Activated CD8-positive, alpha-beta memory T cell treated with anti-CD3 and anti-CD28 coated beads for 4 hours (primary cell): Measurements from ENCODE around the gene MNAT1.
"Not testable (repeated sequence)": the region's sequence is repeated elsewhere in the genome, so short reads cannot be mapped to it uniquely, and the experiment has no call there.

ENCODE experiments used
- DNase-seq, 2 donors: peaks; one replicate each; pipeline ENCODE4 v3.0.0-alpha.2; 2020; ENCODE audit warnings: low read depth in 2 of 2

MNAT1 gene

GRCh38 chr14:60734465-60735242 is at the start of gene MNAT1:
TSS of gene MNAT1 (plus strand) at chr14:60734761. CDS start at chr14:60734863, 102 bp downstream.
- DNase-seq, result peak; percentile 54 to 57

- DNase-seq, result no peak
Observed at GRCh38 chr14:60686865-60687264, 47.7 kb upstream of the MNAT1 start.

GRCh38 chr14:60691383-60692113 is 43.0 kb upstream of the MNAT1 start:
- no peak for DNase-seq

- no peak for DNase-seq
Observed at GRCh38 chr14:60695327-60695726, 39.2 kb upstream of the MNAT1 start.

GRCh38 chr14:60700598-60700997 is 34.0 kb upstream of the MNAT1 start:
- DNase-seq, result no peak

- DNase-seq, result no peak
Observed at GRCh38 chr14:60705100-60705499, 29.5 kb upstream of the MNAT1 start.

GRCh38 chr14:60707858-60708257 is 26.7 kb upstream of the MNAT1 start:
- DNase-seq, result no peak

GRCh38 chr14:60710494-60710893 is 24.1 kb upstream of the MNAT1 start:
- no peak for DNase-seq

- no peak for DNase-seq
Observed at GRCh38 chr14:60713513-60713912, 21.0 kb upstream of the MNAT1 start.

- DNase-seq, result no peak
Observed at GRCh38 chr14:60720391-60720790, 14.2 kb upstream of the MNAT1 start.

- no peak for DNase-seq
Observed at GRCh38 chr14:60720962-60721325, 13.6 kb upstream of the MNAT1 start.

GRCh38 chr14:60721326-60722106 is 13.0 kb upstream of the MNAT1 start:
- DNase-seq, result peak; percentile 62 to 72

GRCh38 chr14:60722107-60722356 is 12.5 kb upstream of the MNAT1 start:
- DNase-seq, result no peak

GRCh38 chr14:60722357-60723115 is 12.0 kb upstream of the MNAT1 start:
- DNase-seq, result no peak

- no peak for DNase-seq
Observed at GRCh38 chr14:60723116-60723906, 11.2 kb upstream of the MNAT1 start.

- no peak for DNase-seq
Observed at GRCh38 chr14:60723907-60724618, 10.5 kb upstream of the MNAT1 start, which contains the start of gene SIX4. TSS of gene SIX4 (minus strand) at chr14:60724351. CDS start at chr14:60724074, 277 bp downstream.

- DNase-seq, result not testable (repeated sequence)
Observed at GRCh38 chr14:60731291-60731690, 3.3 kb upstream of the MNAT1 start.

- no peak for DNase-seq
Observed at GRCh38 chr14:60732840-60733483, 1.6 kb upstream of the MNAT1 start.

GRCh38 chr14:60735416-60735815 is 855 bp downstream of the MNAT1 start:
- DNase-seq, result no peak

GRCh38 chr14:60736494-60736893 is 1.9 kb downstream of the MNAT1 start:
- no peak for DNase-seq
